Measurements from ENCODE around the gene DNAJB14.

DNA sequence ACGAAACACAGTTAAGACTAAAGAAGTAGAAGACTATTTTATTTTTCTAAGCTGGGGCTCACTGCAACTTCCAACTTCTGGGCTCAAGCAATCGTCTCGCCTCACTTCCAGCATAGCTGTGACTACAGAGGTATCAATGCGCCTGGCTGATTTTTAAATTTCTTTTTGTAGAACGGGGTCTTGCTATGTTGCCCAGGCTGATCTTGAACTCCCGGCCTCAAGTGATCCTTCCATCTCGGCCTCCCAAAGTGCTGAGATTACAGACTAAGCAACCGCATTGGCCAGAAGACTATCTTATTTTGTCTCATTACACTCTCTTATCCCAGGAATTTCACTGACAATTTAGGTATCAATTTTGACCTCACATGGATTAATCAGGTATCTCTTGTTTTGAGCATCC is 53.4 kb downstream of the DNAJB14 start:
- TF ChIP-seq, protein P1, sequence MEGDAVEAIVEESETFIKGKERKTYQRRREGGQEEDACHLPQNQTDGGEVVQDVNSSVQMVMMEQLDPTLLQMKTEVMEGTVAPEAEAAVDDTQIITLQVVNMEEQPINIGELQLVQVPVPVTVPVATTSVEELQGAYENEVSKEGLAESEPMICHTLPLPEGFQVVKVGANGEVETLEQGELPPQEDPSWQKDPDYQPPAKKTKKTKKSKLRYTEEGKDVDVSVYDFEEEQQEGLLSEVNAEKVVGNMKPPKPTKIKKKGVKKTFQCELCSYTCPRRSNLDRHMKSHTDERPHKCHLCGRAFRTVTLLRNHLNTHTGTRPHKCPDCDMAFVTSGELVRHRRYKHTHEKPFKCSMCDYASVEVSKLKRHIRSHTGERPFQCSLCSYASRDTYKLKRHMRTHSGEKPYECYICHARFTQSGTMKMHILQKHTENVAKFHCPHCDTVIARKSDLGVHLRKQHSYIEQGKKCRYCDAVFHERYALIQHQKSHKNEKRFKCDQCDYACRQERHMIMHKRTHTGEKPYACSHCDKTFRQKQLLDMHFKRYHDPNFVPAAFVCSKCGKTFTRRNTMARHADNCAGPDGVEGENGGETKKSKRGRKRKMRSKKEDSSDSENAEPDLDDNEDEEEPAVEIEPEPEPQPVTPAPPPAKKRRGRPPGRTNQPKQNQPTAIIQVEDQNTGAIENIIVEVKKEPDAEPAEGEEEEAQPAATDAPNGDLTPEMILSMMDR (IDR thresholded peaks at IDR 0.05; ENCODE audit: extremely low read depth in 1 of 2, insufficient read depth in 1 of 2, low read depth in 1 of 2, low read length in 2 of 2) = no peak
- TF ChIP-seq POLR2A (IDR thresholded peaks at IDR 0.05; ENCODE audit: low read depth, low read length) (no peak), EZH2 (IDR thresholded peaks at IDR 0.05; ENCODE audit: borderline replicate concordance, low read depth, low read length, severe bottlenecking) (no peak), POLR2AphosphoS5 (IDR thresholded peaks at IDR 0.05; ENCODE audit: insufficient read depth, low read depth, low read length) (no peak), MYC (IDR thresholded peaks at IDR 0.05; ENCODE audit: low read depth, low read length) (no peak), FOS (IDR thresholded peaks at IDR 0.05; ENCODE audit: borderline replicate concordance, insufficient read depth, low read length) (no peak), JUN (IDR thresholded peaks at IDR 0.05; ENCODE audit: borderline replicate concordance, insufficient read depth, insufficient read length, low read depth) (no peak), GATA2 (IDR thresholded peaks at IDR 0.05; ENCODE audit: insufficient read depth, insufficient read length, low read depth, low read length) (no peak)
- TF ChIP-seq, protein P2, sequence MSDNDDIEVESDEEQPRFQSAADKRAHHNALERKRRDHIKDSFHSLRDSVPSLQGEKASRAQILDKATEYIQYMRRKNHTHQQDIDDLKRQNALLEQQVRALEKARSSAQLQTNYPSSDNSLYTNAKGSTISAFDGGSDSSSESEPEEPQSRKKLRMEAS (IDR thresholded peaks at IDR 0.05; ENCODE audit: insufficient read depth, insufficient read length) = no peak

Measured in endothelial cell of umbilical vein (primary cell).